ENCODE results near the gene LYZL6.

DNA sequence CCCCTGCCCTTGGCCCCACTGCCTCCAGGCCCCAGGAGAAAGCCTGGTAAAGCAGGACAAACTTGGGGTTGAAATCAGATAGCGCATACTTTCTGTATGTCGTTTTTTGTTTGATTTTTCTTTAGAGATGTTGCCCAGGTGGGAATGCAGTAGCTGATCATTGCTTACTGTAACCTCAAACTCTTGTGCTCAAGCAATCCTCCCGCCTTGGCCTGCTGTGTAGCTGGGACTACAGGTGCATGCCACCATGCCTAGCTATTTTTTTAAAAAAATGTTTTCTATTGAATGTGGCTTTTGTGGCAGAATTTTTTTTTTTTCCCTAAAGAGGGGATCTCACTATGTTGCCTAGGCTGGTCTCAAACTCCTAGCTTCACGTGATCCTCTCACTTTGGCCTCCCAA, 52.2 kb downstream of the LYZL6 start:
- TF ChIP-seq, protein P1, sequence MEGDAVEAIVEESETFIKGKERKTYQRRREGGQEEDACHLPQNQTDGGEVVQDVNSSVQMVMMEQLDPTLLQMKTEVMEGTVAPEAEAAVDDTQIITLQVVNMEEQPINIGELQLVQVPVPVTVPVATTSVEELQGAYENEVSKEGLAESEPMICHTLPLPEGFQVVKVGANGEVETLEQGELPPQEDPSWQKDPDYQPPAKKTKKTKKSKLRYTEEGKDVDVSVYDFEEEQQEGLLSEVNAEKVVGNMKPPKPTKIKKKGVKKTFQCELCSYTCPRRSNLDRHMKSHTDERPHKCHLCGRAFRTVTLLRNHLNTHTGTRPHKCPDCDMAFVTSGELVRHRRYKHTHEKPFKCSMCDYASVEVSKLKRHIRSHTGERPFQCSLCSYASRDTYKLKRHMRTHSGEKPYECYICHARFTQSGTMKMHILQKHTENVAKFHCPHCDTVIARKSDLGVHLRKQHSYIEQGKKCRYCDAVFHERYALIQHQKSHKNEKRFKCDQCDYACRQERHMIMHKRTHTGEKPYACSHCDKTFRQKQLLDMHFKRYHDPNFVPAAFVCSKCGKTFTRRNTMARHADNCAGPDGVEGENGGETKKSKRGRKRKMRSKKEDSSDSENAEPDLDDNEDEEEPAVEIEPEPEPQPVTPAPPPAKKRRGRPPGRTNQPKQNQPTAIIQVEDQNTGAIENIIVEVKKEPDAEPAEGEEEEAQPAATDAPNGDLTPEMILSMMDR (IDR thresholded peaks at IDR 0.05 in 2 of 3, conservative IDR thresholded peaks at IDR 0.05 in 1 of 3; ENCODE audit: borderline replicate concordance in 1 of 3, insufficient read depth in 1 of 3, low read depth in 2 of 3, low read length in 2 of 3) = no peak
- TF ChIP-seq EGR1 (IDR thresholded peaks at IDR 0.05; ENCODE audit: low read depth) = no peak
- no peak for TF ChIP-seq POLR2A (IDR thresholded peaks at IDR 0.05; ENCODE audit: borderline replicate concordance, extremely low read depth, insufficient read depth, insufficient read length)
- no peak for TF ChIP-seq CEBPB (IDR thresholded peaks at IDR 0.05; ENCODE audit: low read depth)
- TF ChIP-seq ZNF274 (IDR thresholded peaks at IDR 0.05; ENCODE audit: low read depth, low read length) = no peak
- no peak for TF ChIP-seq POLR2AphosphoS5 (IDR thresholded peaks at IDR 0.05; ENCODE audit: low read depth, low read length)
- no peak for TF ChIP-seq EZH2 (IDR thresholded peaks at IDR 0.05)
- TF ChIP-seq, protein P2, sequence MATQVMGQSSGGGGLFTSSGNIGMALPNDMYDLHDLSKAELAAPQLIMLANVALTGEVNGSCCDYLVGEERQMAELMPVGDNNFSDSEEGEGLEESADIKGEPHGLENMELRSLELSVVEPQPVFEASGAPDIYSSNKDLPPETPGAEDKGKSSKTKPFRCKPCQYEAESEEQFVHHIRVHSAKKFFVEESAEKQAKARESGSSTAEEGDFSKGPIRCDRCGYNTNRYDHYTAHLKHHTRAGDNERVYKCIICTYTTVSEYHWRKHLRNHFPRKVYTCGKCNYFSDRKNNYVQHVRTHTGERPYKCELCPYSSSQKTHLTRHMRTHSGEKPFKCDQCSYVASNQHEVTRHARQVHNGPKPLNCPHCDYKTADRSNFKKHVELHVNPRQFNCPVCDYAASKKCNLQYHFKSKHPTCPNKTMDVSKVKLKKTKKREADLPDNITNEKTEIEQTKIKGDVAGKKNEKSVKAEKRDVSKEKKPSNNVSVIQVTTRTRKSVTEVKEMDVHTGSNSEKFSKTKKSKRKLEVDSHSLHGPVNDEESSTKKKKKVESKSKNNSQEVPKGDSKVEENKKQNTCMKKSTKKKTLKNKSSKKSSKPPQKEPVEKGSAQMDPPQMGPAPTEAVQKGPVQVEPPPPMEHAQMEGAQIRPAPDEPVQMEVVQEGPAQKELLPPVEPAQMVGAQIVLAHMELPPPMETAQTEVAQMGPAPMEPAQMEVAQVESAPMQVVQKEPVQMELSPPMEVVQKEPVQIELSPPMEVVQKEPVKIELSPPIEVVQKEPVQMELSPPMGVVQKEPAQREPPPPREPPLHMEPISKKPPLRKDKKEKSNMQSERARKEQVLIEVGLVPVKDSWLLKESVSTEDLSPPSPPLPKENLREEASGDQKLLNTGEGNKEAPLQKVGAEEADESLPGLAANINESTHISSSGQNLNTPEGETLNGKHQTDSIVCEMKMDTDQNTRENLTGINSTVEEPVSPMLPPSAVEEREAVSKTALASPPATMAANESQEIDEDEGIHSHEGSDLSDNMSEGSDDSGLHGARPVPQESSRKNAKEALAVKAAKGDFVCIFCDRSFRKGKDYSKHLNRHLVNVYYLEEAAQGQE (IDR thresholded peaks at IDR 0.05; ENCODE audit: low read depth) = no peak
- no peak for TF ChIP-seq TCF7L2 (IDR thresholded peaks at IDR 0.05; ENCODE audit: borderline replicate concordance, extremely low read depth, insufficient read depth, insufficient read length)
- TF ChIP-seq SP1 (IDR thresholded peaks at IDR 0.05; ENCODE audit: low read depth) = no peak
